Stimulated activated effector memory CD8-positive, alpha-beta T cell treated with anti-CD3 and anti-CD28 coated beads, Interleukin-12 subunit alpha, Interleukin-12 subunit beta, amount 100 ng/mL, for 72 hours (primary cell): Measurements from ENCODE around the gene UNC80.

Source experiments
- ATAC-seq: fragments of 150-1000 bp; cut with Tn5 transposase; 2 replicates; pipeline ENCODE4 v1.10.0; 2021
- DNase-seq, 2 donors: peaks; one replicate each; pipeline ENCODE4 v3.0.0; 2021 to 2022; ENCODE audit warnings: low spot score in 2 of 2
- H3K27ac Mint-ChIP-seq: one replicate; pipeline ENCODE4 v1.8.0; 2022; ENCODE audit warnings: mild to moderate bottlenecking, mixed read lengths
- H3K36me3 Mint-ChIP-seq: one replicate; pipeline ENCODE4 v1.8.0; 2022; ENCODE audit warnings: mild to moderate bottlenecking, mixed read lengths
- H3K4me1 Mint-ChIP-seq: one replicate; pipeline ENCODE4 v1.8.0; 2022; ENCODE audit warnings: mixed read lengths
- H3K4me3 Mint-ChIP-seq: one replicate; pipeline ENCODE4 v1.8.0; 2022; ENCODE audit warnings: mild to moderate bottlenecking, mixed read lengths
- H3K9me3 Mint-ChIP-seq: one replicate; pipeline ENCODE4 v1.8.0; 2022; ENCODE audit warnings: mixed read lengths

UNC80 gene

DNA sequence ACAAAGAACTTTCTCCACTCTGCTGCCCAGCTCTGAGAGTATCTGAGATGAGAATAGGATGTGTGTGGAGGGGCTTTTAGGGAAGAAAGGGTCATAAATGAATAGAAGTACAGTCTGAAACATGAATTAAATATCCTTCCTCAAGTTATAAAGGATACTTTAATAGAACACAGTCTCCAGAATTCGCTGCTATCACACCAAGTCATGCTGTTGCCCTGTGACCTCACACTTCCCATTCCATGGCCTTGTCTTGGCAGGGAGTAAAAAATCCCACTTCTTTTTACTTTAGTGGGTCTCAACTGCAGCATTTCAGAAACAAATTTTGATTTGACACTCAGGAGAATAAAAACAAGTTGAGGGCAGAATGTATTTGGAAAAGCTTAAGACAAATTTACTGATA is 227.0 kb downstream of the UNC80 start:
- H3K36me3 Mint-ChIP-seq: peaks cover 17% of the 10 kb centered on the region
- H3K4me3 Mint-ChIP-seq: no peak overlapping the region
- ATAC-seq: no peak
- no peak overlapping the region for H3K27ac Mint-ChIP-seq
- peaks cover 10% of the 10 kb centered on the region for H3K4me1 Mint-ChIP-seq
- no peaks in the 10 kb centered on the region for H3K9me3 Mint-ChIP-seq
- DNase-seq: no peak

DNA sequence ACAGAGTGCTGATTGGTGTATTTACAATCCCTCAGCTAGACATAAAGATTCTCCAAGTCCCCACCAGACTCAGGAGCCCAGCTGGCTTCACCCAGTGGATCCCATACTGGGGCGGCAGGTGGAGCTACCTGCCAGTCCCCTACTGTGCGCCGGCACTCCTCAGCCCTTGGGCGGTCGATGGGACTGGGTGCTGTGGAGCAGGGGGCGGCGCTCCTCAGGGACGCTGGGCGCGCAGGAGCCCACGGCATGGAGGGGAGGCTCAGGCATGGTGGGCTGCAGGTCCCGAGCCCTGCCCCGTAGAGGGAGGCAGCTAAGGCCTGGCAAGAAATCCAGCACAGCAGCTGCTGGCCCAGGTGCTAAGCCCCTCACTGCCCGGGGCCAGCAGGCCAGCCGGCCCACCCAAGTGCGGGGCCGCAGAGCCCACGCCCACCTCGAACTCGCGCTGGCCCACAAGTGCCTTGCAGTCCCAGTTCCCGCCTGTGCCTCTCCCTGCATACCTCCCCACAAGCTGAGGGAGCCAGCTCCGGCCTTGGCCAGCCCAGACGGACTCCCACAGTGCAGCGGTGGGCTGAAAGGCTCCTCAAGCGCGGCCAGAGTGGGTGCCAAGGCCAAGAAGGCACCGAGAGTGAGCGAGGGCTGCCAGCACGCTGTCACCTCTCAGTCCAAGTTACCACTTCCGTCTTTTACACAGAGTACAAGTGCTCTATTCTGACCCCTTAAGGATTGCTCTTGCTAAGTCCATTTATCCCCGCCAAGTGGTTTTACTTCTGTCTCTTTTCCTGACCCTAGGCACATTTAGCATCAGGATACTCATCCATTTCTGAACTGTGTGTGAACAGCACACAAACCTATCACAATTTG is 229.1 kb downstream of the UNC80 start:
- H3K9me3 Mint-ChIP-seq: no peaks in the 10 kb centered on the region
- no peak for DNase-seq
- H3K27ac Mint-ChIP-seq: no peak overlapping the region
- H3K4me1 Mint-ChIP-seq: peaks cover 28% of the 10 kb centered on the region
- peaks cover 31% of the 10 kb centered on the region for H3K36me3 Mint-ChIP-seq
- no peak overlapping the region for H3K4me3 Mint-ChIP-seq
- no peak for ATAC-seq

DNA sequence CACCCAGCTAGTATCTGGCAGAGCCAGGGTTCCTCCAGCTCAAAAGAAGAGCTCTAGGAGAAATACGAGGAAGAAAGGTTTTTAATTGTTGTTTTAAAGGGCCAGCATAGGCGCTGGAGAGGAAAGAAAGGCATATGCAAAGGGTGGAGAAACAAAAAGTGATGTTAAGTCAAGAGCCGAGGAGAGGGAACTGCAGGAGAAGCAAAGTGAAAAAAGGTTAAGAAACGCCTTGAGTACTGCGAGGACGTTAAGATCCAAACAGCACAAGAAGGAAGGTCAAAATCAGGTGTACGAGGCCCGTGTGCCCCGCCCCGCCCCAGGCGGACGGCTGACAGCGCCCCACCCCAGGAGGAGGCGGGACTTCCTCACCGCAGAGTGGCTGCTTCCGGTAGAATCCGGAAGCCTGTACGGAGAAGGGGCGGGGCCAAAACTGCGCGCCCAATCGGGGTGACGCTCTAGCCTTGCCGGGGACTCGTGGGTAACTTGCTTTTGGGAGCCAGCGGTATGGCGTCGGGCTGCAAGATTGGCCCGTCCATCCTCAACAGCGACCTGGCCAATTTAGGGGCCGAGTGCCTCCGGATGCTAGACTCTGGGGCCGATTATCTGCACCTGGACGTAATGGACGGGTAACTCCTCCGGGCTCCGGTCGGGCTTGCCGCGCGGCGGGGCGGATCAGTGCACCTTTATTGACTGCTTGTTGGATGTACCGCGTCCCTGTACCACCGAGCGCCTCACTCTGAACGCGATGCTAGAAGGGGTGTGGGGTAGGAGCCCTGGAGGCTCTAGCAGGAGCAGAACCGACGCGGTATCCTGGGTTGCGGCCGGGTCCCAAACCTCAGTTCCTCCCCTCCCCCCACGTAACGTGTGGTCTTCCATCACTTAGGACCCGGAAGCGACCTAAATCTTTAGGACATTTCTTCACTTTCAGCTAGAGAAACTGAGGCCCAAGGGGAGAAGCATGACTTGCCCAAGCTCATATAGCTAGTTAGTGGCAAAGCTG is 230.8 kb downstream of the UNC80 start, which contains the start of gene RPE:
RPE (plus strand) TSS at position 481 of the 1,000 bp plus-strand sequence; CDS start at position 505, 24 bp downstream.
- Mint-ChIP-seq H3K4me1 (peaks cover 45% of the 10 kb centered on the region), H3K9me3 (no peaks in the 10 kb centered on the region), H3K36me3 (peaks cover 34% of the 10 kb centered on the region), H3K4me3 (peak within 1 kb of the TSS; percentile 97), H3K27ac (peak within 1 kb of the TSS; percentile 96)
- ATAC-seq: peak; percentile 99
- peak; percentile 91 to 98 for DNase-seq

DNA sequence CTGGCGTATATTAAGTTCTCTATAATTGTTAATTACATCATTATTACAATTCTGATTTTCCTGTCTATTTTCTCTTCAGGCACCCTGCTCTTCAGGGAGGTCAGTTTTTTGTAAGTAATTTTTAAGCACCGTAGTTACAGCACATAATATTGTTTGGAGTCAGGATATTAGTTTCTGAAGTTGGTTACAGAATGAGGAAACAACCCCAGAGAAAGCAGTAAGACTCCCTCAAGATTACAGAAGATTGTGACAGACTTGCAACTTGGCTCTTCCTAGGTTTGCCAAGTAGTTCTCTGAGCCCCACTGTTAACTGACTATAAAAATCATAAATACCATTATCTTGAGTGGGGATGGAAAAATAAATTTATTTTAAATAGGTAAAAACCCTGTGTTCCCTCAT is 231.7 kb downstream of the UNC80 start:
- H3K36me3 Mint-ChIP-seq: peaks cover 43% of the 10 kb centered on the region
- H3K27ac Mint-ChIP-seq: peak overlapping the region; percentile 96
- ATAC-seq: no peak
- H3K4me3 Mint-ChIP-seq: peak overlapping the region; percentile 97
- DNase-seq: no peak
- no peaks in the 10 kb centered on the region for H3K9me3 Mint-ChIP-seq
- peaks cover 54% of the 10 kb centered on the region for H3K4me1 Mint-ChIP-seq

DNA sequence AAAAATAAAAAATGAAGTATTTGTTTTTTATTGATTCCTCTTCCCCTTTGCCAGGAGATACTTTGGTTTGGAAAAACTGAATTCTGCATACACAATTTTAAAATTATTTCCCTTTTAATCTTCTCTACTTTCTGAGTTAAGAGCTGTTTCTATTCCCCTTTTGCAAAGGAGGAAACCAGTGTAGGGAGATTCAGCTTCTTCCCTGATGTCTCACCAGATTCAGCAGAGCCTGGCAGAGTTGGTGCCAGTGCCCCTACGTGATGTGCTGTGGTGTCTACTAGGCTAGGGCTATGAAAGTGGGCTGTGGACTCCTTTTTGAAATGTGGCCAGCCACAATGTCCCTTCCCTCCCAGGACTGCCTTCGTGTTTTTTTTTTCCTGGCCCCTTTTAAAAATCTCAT is 233.2 kb downstream of the UNC80 start:
- no peak for ATAC-seq
- Mint-ChIP-seq H3K4me3 (peak overlapping the region; percentile 97), H3K4me1 (peaks cover 58% of the 10 kb centered on the region), H3K27ac (no peak overlapping the region), H3K9me3 (no peaks in the 10 kb centered on the region), H3K36me3 (peaks cover 58% of the 10 kb centered on the region)
- DNase-seq: no peak

DNA sequence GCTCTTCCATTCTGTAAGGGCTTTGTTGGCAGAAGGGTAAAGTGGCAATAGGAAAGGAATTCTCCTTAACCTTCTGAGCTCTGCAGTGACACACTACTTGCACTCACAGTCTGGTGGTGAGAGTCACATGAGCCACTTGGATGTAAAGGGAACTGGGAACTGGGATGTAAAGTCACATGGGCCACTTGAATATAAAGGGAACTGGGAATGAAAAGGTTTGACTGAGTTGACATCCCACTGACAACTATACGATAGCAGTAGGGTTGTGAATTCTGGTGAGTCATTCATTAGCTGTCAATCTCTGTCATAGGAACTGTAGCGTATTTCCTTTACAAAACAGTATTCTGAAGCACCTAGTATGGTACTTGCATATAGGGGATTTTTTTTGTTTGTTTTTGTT is 236.3 kb downstream of the UNC80 start:
- no peak for DNase-seq
- Mint-ChIP-seq H3K9me3 (no peaks in the 10 kb centered on the region), H3K4me1 (peaks cover 63% of the 10 kb centered on the region), H3K27ac (peak overlapping the region; percentile 35), H3K4me3 (no peak overlapping the region), H3K36me3 (peaks cover 74% of the 10 kb centered on the region)
- no peak for ATAC-seq

DNA sequence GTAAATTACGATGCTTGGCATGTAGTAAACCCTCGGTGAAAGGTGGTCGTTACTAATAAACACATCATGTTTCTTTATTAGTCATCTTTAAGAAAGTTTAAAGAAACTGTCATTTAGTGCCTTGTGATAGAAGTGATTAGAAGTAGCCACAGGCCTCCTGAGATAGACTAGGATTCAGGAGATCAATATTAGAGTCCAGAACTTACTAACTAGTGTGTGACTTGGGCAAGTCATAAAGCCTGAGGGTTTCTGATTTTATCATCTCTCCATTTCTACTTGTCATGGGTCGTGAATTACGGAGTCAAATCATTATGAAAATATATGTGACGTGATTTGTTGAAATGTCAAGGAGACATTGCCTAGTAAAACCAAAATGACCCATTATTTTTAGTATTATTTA is 237.5 kb downstream of the UNC80 start:
- H3K4me1 Mint-ChIP-seq: peaks cover 61% of the 10 kb centered on the region
- DNase-seq (no peak), ATAC-seq (peak; percentile 97)
- no peak overlapping the region for H3K4me3 Mint-ChIP-seq
- no peaks in the 10 kb centered on the region for H3K9me3 Mint-ChIP-seq
- H3K27ac Mint-ChIP-seq: peak overlapping the region; percentile 48
- peaks cover 77% of the 10 kb centered on the region for H3K36me3 Mint-ChIP-seq

DNA sequence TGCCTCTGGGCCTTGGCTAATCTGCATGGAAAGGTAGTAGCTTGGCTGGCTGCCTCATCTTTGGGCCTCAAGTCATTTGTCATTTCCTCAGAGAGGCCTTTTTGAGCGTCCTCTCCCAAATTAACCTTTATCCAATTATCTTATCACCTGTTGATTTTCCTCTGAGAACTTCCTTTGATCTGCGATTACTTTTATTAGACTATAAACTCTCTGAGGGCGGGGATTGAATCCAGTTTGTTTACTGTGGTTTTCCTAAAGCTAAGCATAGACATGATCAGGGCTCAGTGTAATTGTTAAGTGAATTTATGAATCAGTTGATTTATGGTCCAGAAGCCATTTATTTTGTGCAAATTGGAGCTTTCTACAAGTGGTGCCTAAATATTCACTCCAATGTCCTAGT is 238.3 kb downstream of the UNC80 start:
- Mint-ChIP-seq H3K9me3 (no peaks in the 10 kb centered on the region), H3K27ac (no peak overlapping the region), H3K4me3 (no peak overlapping the region), H3K4me1 (peaks cover 55% of the 10 kb centered on the region), H3K36me3 (peaks cover 77% of the 10 kb centered on the region)
- ATAC-seq: no peak
- no peak for DNase-seq

DNA sequence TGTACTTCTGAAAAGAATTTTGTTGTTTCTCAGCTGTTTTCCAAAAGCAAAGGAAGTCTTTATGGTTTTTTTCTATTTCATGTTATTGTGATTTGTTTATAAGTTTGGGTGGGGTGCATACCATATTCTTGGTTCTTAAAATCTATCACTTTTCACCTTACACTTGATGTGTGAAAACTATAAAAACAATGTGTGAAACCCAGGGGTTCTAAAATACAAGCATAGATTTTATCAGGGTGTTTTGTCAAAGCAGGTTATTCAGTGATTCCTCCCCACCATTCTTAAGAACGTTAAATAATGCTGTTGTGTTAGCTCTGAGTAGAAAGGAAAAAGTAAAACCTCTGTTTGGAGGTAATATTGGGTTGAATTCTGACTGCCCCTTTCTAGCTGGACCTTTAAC is 248.5 kb downstream of the UNC80 start:
- DNase-seq (no peak), ATAC-seq (no peak)
- Mint-ChIP-seq H3K36me3 (peaks cover 98% of the 10 kb centered on the region), H3K4me1 (peaks cover 3% of the 10 kb centered on the region), H3K9me3 (no peaks in the 10 kb centered on the region), H3K27ac (no peak overlapping the region), H3K4me3 (no peak overlapping the region)

DNA sequence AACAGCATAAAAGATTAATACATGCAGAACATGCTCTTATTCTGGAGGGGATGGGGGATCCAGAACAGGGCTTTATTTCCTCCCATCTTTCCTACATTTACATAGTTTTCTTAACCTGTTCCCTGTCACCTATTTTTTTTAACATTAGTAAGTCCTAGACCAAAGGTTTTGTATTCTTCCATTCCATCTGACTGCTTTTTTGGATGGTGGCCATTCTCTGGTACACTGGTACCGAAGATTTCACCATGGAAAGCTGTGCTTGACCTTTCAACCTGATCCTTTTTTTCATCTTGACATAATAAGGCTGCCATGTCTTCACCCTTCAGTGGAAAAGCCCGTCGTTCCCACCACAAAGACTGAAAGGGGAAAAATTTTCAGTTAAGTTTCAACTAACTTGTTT is 251.2 kb downstream of the UNC80 start:
- no peak for ATAC-seq
- Mint-ChIP-seq H3K9me3 (no peaks in the 10 kb centered on the region), H3K4me1 (no peaks in the 10 kb centered on the region), H3K4me3 (no peak overlapping the region), H3K36me3 (peaks cover 90% of the 10 kb centered on the region), H3K27ac (no peak overlapping the region)
- DNase-seq: no peak

DNA sequence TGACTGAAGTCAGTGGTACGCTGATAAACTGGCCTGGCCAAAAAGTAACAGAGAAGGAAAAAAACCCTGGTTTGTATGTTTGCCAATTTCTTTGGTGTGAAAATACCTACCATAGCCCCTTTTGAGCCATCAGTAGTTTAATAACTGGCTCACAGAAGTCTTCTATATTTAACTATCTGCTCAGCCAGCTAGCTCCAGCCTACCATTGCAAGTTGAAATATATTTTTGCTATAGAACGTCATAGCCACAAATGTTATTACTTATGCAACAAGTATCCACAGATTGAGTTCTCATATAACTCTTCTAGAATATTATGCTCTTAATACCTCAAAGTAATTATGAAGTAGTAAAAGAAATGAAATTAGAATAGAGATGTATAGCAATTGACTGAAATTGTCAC is 256.0 kb downstream of the UNC80 start:
- Mint-ChIP-seq H3K4me1 (no peaks in the 10 kb centered on the region), H3K9me3 (no peaks in the 10 kb centered on the region), H3K27ac (no peak overlapping the region), H3K36me3 (peaks cover 48% of the 10 kb centered on the region), H3K4me3 (no peak overlapping the region)
- DNase-seq: no peak
- no peak for ATAC-seq

DNA sequence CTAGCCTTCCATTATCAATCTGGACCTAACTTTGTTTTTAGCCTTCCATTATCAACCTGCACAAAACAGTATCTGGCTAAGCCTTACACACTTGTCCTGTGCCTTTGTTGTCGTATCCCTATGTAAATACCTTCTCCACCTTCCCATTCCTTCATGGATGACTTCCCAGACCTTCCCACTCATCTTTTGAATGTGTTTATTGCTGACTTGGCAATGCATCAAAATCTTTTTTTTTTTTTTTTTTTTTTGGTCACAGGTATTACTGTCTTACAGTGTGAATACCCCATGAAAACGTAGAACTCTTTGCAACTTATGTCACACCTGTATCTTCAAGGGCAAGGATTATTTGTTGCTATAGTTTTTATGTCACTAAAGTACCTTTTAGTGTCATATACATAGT is 256.5 kb downstream of the UNC80 start:
- Mint-ChIP-seq H3K27ac (no peak overlapping the region), H3K9me3 (no peaks in the 10 kb centered on the region), H3K4me1 (no peaks in the 10 kb centered on the region)

DNA sequence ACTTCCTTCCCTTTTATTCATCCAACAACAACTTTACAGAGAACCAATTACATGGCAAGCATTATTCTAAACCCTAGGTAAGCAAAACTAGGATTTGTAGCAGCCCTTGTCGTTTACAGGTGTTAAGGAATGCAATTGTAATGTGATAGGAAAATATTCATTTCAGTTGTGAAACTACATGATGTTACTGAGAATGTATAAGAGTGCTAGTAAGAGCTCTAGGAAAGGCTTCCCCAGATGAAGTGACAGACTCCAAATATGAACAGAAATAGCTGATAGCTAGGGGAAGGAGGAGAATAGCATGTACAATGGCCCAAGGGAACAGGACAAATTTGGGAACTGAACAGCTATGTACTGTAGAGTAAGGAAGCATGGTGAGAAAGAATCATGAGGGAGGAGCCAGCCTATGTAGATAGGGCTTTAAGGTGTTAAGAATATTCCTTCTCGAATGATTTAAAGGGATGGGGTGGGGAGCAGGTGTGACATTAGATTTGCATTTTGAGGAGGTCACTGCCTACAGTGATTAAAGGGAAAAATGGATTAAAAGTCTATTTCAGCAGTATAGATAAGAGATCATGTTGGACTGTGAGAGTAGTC is 262.6 kb downstream of the UNC80 start:
- Mint-ChIP-seq H3K4me1 (peaks cover 10% of the 10 kb centered on the region), H3K27ac (no peak overlapping the region), H3K9me3 (no peaks in the 10 kb centered on the region), H3K4me3 (no peak overlapping the region), H3K36me3 (peaks cover 6% of the 10 kb centered on the region)
- DNase-seq (no peak), ATAC-seq (peak; percentile 28)

More for the DNA sequence above, 256.5 kb downstream of the UNC80 start:
- peaks cover 43% of the 10 kb centered on the region for H3K36me3 Mint-ChIP-seq
- ATAC-seq (no peak), DNase-seq (no peak)
- no peak overlapping the region for H3K4me3 Mint-ChIP-seq

DNA sequence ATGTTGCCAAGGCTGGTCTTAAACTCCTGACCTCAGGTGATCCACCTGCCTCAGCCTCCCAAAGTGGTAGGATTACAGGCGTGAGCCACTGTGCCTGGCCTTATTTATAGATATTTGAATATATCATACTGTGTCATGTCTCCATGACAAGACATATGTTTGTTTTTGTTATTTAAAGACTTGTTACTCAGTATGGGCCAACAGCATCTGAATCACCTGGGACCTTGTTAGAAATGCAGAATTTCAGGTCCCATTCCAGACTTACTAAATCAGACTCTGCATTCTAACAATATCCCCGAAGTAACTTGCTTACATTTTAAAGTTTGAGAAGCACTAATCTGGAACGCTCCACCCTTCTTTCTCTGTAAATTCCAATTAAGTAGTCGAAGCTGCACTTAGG is 264.0 kb downstream of the UNC80 start:
- ATAC-seq: no peak
- H3K27ac Mint-ChIP-seq: no peak overlapping the region
- H3K4me3 Mint-ChIP-seq: no peak overlapping the region
- DNase-seq: no peak
- H3K4me1 Mint-ChIP-seq: peaks cover 10% of the 10 kb centered on the region
- H3K9me3 Mint-ChIP-seq: no peaks in the 10 kb centered on the region
- peaks cover 6% of the 10 kb centered on the region for H3K36me3 Mint-ChIP-seq

DNA sequence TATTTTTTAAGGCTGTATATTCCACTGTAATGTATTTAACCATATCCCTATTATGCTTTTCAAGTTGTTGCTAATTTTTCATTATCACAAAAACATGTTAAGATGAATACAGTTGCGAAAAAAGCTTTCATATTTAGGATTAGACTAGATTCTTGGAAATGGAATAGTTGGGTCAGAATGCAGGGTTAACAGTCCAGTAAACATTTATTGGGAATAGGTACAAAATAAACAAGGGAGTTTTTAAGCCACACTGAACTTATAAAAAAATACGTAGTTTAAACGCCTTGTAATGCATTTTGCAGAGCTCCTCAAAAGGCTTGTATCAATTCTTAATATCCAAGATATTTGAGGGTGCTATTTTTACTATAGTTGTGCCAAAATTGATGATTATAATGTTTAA is 266.4 kb downstream of the UNC80 start:
- DNase-seq: no peak
- Mint-ChIP-seq H3K4me3 (no peak overlapping the region), H3K27ac (no peak overlapping the region), H3K9me3 (no peaks in the 10 kb centered on the region), H3K36me3 (peaks cover 6% of the 10 kb centered on the region), H3K4me1 (peaks cover 10% of the 10 kb centered on the region)
- ATAC-seq: no peak
